Globus pallidus (tissue), 1 donor: ENCODE data around the gene ARL5C.
A peak's percentile ranks its signal among the peaks of the same experiment; 100 is the strongest.
"Not testable (repeated sequence)": the region's sequence is repeated elsewhere in the genome, so short reads cannot be mapped to it uniquely, and the experiment has no call there.

Source experiments
- DNase-seq: peaks from one replicate; pipeline ENCODE4 v3.0.0-alpha.2; 2015; ENCODE audit warnings: low spot score

The ARL5C gene

DNA sequence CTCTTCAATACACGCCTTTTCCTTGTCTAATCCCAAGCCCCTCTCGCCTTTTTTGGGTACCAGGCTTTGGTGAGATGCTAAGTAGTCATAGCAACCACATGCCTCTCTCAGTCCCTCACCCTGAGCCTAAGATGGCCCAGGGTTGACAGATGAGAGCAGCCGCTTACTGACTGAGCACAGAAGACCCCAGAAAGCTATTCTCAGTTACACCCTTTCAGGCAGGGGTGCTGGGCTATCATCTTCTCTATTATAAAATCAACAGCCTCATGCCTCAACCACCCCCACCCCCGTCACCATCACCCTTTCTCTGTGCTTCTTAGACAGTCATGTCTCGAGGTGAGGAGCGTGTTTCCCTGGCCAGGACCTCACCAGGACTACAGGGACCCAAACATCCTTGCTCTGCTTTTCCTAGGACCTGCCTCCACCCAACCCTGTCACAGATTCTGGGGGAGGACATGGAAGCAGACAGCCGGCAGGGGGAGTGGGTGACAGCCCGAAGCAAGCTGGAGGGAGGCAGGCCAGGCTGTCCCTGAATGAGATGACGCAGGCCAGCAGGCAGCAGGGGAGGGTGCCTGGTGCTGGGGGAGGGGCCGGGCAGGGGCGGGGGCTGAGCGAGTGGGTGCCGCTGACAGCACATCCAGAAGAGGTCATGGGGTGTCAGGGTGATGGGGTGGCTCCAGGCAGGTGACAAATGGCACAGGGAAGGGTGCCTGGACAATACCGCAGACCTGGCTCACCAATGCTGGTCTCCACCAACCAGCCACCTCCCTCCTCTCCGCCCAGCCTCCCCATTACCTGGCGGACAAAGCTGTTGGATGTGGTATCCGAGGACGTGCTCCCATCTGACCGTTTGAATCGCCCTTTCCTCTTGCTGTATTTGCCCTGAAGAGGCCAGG lies 28.4 kb upstream of the ARL5C start:
- DNase-seq: peak; percentile 66

DNA sequence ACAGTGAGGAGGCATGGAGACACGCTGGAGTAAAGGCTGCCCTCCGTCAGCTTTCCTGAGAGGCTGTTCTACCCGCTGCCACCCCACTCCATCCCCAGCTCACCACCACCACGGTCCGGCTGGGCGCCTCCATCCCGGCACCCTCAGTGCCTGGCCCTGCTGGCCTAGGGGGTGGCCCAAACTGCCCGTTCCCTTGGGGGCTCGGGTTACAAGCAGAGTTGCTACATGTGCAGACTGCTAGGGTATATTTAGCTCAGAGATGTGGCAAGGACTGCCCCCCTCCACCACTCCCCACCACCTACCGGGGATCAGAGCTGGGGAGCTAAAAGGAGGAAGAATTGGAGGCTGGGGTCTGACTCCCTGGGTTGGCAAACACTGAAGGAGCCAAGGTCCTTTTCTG lies 27.4 kb upstream of the ARL5C start:
- no peak for DNase-seq

DNA sequence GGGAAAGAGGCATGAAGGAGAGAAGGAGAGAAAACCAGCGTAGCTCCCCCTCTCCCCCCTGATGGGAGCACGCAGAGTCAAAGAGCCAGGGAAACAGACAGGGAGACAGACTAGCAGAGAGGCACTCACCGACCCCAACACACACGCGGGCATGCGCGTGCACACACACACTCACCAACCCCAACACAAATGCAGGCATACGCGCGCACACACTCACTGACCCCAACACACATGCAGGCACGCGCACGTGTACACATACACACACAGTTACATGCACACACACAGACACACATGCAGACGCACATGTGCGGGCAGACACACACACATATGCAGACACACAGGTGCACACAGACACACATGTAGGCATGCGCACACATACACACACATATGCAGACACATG lies 26.9 kb upstream of the ARL5C start:
- no peak for DNase-seq

DNA sequence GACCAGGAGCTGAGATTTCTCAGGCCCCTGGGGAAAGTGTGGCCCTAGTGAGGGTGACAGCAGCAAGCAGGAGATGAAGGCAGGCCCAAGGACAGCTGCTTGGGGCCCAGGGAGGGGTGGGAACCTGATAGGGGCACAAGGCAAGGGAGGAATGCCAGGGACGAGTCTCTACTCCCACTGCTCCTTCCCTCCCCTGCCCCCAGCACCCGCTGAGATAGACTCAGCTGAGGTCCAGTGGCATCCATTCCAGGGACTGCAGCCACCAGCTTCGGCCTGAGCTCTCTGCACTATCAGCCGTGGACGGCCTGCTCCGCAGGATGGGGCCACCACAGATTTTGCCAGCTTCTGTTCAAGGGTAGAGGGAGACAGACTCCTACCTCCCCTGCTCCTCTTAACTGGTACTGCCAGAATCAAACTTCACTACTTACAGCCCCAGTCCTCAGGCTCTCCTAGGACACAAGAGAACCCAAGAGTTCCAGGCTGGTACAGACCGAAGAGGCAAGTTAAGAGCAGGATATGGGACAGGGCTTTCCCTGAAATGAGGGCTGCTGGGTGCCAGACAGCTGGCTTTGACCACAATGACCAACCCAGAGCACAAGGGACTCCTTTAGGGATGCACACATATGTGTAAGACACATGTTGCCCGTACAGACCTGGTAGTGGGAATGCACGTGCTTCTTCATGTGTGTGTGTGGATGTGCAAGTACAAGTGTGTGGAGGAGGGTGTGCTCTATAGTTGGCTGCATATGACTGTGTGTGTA lies 26.0 kb upstream of the ARL5C start:
- no peak for DNase-seq

DNA sequence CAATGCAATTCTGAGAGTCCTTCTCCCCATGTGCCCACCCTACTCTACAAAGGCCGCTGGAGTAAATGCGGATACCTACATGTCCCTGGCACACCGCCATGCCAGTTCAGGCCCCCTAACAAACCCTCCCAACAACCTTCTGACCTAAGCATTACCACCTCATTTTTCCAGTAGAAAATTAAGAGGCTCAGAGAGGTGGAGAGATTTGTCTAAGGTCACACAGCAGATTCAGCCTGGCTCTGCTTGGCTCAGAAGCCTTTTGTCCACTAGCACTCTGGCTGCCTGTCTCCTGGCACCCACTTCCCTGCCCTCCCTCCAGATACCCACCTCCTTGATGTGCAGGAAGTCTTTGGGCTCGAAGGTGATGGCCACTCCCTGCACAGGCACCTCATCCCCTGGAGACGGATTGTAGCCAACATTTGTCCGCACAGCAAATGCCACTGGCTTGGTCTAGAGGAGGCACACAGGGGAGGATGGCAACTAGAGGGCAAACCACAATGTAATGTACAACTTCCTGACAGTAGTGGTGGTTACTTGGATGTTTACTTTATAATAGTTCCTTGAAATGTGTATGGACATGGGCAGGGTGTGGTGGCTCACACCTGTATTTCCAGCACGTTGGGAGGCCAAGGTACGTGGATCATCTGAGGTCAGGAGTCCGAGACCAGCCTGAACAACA lies 21.3 kb upstream of the ARL5C start:
- DNase-seq: no peak

DNA sequence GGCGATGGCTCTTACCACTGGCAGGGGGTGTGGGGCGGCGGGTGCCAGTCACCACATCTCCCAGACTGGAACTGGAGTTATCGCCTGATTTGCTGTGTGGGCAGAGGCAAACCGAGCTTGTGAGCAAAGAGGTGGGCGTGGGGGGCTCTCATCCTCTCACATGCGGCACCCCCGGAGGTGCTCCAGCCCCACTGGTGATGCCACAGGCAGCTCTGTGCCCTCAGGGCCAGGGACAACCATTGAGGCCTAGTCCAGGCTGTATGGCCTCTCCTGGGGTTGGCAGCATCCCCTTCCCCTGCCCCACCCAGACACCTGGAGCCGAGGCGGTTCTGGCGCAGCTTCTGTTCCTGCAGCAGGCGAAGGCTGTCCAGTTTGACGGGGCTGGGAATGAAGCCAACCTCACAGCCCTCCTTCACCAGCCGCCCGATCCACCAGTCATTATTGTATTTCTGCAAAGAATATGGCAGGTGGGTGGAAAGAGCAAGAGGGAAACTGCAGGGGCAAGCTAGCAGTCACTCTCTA lies 20.6 kb upstream of the ARL5C start:
- no peak for DNase-seq

DNA sequence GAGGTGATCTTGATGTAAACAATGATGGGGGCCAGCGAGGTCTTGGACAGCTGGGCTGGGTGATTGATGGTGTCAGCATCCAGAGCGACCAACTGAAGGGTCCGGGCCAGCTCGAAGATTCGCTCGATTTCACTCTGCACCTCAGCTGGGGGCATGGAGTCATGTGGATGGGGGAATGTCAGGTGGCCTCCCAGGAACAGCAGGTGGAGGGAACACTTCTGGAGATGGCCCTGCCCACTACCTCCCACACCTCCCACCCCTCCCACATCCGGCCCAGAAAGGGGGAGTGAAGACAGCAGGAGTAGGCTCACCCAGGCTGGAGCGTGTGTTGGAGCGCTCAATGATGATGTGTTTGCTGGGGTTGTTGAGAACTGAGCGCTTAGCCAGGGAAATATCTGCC lies 17.8 kb upstream of the ARL5C start:
- no peak for DNase-seq

DNA sequence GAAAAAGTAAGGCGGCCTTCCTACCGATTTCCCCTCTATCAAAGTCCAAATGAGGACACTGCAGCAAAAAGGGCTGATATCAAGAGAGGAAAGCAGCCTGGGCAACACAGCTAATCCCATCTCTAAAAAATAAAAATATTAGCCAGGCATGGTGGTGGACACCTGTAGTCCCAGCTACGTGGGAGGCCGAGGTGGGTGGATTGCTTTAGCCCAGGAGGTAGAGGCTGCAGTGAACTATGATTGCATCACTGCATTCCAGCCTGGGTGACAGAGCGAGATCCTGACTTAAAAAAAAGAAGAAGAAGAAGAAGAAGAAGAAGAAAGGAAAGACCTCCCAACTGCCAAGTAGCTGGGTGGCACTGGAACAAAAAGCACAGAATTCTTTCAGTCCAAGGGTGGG lies 17.1 kb upstream of the ARL5C start:
- no peak for DNase-seq

DNA sequence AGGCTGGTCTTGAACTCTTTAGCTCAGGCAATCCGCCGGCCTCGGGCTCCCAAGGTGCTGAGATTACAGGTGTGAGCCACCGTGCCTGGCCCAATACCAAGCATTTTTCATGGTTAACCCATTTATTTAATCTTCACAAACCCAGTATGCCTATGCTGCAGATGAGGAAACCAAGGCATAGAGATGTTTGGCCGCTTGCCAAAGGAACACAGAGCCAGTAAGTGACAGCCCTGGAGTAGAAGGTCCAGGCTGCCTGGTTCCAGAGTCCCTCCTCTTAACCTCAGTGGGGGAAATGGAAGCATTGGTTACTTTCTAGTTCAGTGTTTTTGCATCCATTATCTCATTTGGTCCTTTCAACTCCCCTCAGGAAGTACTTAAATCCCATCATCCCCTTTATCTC lies 15.3 kb upstream of the ARL5C start:
- DNase-seq: no peak

DNA sequence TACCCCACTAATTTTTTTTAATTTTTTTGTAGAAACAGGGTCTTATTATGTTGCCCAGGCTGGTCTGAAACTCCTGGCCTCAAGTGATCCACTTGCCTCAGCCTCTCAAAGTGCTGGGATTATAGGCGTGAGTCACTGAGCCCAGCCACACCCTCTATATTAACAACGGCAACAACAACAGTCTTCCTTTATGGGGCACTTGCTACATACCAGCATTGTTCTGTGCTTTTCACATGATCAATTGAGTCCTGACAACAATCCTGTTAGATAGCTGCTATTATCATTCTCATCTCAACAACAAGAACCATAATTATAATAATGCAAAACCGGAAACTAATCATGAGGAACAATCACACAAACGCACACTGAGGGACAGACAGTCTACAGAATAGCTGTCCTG lies 12.6 kb upstream of the ARL5C start:
- DNase-seq: no peak

DNA sequence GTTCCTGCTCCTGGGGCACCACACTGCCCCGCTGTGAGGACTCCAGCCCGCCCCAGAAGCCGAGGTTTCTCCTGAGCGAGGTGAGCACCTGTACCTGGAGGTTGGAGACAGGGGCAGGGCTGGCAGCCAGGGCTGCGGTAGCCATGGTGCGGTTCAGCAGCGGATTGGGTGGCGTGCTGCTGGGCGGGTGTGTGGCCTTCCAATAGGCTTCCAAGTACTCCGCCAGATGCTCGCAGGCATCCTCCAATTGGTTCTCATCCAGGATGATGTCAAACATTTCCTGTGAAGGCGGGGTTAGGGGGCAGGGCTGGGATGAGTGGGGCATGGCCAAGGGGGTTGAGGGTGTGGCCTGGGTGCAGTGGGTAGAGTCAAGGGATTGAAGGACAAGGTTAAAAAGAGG lies 11.3 kb upstream of the ARL5C start:
- no peak for DNase-seq

DNA sequence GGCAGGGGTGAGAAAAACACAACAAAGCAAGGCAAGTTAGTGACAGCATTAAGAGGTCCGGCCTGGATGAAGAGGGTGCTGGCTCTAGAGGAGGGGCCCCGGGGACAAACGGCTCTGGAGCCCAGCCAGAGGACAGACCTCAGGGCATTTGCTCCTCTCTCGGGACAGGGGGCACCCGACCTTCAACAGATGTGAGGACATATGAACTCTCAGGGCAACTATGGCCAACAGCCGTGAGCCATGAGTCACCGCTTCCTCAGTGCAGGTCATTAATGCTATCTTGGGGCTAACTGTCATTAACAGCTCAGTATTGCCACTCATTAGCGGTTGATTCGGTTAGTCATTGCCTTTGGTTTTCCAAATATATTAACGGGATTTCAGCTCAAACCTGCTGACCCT lies 9.7 kb upstream of the ARL5C start:
- DNase-seq: no peak

DNA sequence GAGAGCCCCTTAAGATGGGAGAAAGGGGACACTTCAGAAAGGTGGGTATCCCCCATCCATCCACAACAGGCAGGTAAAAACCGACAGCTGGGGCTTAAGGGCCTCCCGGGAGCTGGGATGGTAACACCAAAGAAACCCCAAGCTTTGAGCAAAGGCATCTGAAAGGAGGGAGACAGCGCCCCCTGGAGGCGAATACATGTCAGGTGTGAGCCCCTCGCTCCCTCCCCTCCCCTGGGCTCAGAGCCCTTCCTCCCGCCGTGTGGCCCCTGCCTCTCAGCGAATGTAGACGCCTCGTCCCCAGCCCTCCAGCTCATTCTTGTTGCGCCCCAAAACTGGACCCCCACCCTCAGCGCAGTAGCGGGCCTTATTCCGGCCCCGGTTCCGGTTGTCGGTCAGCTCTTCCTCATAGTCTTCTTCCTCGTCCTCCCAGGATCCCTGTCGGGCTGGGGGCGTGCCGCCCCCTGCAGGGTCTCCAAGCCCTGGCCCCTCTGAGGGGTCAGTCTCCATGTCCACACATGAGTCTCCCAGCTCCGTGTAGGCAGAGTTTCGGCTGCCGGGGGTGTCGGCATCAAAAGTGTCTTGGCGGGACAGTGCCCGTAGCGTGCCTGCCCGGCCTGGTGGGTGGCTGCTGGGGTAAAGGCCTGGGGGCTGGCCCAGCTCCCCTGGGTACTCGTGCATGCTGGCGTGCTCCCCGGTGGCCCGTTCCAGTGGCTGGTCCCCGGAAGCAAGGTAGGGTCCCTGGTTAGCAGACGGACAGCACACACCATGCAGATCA lies 9.1 kb upstream of the ARL5C start:
- peak; percentile 46 for DNase-seq

DNA sequence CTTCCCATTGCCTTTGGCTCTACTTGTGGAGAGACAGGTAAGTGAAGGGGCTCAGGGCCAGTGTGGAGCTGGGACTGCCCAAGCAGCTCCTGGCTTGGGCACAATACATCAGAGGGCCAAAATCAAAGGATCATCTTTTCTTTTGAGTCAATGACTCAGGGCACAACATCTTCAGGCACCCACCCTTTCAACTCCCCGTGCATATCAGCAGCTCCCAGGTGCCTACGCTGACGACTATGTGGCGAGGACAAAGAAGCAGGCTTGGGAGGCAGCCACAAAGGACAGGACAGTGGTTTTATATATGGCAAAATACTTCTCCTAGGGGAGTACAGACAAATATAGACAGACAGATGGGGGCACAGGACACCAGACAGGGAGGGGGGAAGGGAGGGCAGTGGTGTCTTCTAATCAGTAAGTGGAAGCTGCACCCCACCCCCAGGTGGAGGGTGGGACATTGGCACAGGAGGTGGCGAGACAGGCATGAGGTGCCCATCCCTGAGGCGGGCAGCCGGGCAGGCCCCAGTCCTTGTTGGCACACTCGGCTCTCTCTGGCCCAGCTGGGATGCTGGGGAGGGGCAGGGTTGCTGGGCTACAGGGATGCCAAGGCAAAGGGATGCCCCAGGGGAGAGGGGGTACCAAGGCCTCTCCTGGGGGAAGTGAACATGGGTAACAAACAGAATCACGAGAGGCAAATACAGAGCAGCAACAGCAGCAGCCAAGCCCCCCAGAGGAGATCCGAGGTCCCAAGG lies 7.7 kb upstream of the ARL5C start:
- DNase-seq: no peak

DNA sequence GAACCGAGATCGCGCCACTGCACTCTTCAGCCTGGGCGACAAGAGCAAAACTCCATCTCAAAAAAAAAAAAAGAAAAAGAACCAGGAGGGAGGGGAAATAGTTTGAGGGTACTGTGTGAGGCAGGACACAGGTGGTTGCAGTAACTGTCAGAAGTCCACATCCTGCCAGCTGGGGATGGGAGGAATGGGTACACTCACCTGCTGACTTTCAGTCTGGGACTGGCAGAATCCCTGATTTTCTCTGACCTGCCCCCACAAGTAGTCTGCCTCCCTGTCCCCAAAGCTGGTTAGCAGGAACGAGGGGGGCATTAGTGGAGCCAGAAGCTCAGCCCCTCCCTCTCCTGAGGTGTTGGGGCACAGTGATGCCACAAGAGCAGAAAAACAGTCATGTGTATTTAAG lies 7.1 kb upstream of the ARL5C start:
- no peak for DNase-seq

DNA sequence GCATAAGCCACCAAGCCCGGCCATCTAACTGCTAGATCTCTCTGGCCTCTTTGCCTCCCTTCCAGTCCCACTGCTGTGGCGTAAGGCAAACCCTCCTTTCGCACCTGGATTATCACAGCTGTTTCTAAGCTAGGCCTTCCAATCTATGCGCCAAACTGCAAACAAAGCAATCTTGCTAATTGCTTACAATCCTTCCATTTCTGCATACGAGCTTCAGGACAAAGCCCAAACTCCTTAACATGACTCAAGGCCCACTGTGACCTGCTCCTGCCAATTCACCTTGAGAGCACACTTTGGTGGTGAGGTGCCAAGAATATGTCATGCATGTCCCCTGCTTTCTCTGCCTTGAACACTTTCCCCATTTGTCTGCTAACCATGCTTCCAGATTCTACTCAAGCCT lies 6.0 kb upstream of the ARL5C start:
- no peak for DNase-seq

DNA sequence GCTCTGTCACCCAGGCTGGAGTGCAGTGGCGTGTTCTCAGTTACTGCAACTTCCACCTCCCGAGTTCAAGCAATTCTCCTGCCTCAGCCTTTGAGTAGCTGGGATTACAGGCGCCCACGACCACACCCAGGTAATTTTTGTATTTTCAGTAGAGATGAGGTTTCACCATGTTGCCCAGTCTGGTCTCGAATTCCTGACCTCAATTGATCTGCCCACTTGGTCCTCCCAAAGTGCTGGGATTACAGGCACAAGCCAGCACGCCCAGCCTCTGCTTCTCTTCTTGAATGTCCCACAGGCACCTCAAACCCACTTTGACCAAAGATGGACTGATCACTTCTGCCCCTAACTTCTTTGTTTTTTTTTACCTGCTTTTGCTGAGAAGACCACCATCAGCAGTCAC lies 4.6 kb upstream of the ARL5C start:
- no peak for DNase-seq

DNA sequence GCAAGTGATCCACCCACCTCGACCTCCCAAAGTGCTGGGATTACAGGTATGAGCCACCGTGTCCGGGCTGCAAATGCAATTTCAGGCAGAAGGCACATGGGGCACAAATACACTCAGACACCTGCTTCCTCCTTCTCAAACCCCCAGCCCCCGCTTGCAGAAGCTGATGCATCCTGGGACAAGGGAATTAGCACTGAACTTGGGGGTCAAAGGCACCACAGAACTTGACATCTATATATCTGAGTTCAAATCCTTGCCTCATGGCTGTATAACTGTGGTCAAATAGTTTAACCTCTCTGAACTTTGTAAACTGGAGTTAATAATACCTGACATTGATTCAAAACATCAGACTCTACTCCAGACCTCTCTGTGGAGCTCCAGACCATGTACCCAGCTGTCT lies 4.1 kb upstream of the ARL5C start:
- no peak for DNase-seq

DNA sequence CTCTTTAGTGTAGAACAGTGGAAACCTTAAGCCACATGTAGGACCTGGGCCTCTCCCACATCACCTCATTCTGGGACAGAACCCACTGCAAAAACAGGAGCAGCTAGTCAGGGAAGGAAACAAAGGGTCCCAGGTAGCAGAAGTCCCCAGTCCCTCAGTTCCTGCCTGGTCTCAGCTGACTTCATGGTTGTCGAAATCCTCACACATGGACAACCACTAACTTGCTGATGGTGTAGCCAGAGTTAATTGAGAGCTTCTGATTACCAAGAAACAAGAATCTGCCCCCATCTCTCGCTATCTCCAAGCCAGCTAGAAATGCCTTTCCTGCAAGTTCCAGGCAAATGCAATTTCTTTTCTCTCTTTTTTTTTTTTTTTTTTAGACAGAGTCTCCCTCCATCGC lies 3.6 kb upstream of the ARL5C start:
- no peak for DNase-seq

DNA sequence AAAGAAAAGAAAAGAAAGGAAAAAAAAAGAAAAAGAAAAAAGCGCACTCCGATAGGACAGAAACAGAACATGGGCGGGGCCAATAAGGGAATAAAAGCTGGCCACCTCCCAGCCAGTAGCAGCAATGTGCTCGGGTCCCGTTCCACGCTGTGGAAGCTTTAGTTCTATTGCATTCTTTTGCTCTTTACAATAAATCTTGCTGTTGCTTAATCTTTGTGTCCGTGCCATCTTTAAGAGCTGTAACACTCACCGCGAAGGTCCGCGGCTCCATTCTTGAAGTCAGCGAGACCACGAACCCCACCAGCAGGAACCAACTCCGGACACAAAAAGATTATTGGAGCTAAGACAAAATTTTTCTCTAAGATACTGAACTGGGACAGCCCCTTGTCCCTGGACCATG lies 3.1 kb upstream of the ARL5C start:
- no peak for DNase-seq

DNA sequence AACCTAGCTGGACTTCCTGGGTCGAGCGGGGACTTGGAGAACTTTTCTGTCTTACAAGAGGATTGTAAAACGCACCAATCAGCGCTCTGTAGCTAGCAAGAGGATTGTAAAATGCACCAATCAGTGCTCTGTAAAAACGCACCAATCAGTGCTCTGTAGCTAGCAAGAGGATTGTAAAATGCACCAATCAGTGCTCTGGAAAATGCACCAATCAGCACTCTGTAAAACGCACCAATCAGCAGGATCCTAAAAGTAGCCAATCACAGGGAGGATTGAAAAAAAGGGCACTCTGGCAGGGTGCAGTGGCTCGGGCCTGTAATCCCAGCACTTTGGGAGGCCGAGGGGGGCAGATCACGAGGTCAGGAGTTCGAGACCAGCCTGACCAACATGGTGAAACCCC lies 2.5 kb upstream of the ARL5C start:
- not testable (repeated sequence) for DNase-seq
